GM12878 (cell line): ENCODE data around the gene TPO. TPM values are rescaled to one million over a fixed set of nuclear protein-coding genes. Genes with fewer than 3 reads are reported as not detected.
A peak's percentile ranks its signal among the peaks of the same experiment; 100 is the strongest.

Source experiments
- ATAC-seq: fragments of 200-7000 bp; cut with Tn5 transposase; 3 replicates; pipeline ENCODE4 v1.9.1; 2020; ENCODE audit warnings: mild to moderate bottlenecking, moderate library complexity
- BruUV-seq: library from RNA; stranded (reverse); fragments of 400-500 nt; replicated peaks from 2 replicates; lab custom pipeline; 2021; lab: Mats Ljungman, UMichigan
- CTCF ChIA-PET: fragments of 300-600 bp; sonication (Branson Sonifier 250); formaldehyde crosslinking; extraction: SDS; loops from one replicate; lab custom pipeline; 2021; ENCODE audit warnings: inconsistent platforms; lab: Yijun Ruan, JAX
- POLR2A ChIA-PET: fragments of 350-600 bp; formaldehyde crosslinking; extraction: SDS; loops from one replicate; lab custom pipeline; 2021; ENCODE audit warnings: inconsistent platforms; lab: Charles Lee
- RAD21 ChIA-PET: fragments of 300-600 bp; sonication (Branson Sonifier 250); formaldehyde crosslinking; loops from one replicate; lab custom pipeline; 2023; ENCODE audit warnings: antibody characterized with exemption; ENCODE audit not compliant: unreplicated experiment; lab: Charles Lee
- SMC1A ChIA-PET: fragments of 300-600 bp; sonication (Branson Sonifier 250); formaldehyde crosslinking; loops from one replicate; lab custom pipeline; 2023; ENCODE audit not compliant: unreplicated experiment, uncharacterized antibody; lab: Charles Lee
- DNase-seq: peaks from one replicate; pipeline ENCODE4 v3.0.0-alpha.2; 2011; ENCODE audit warnings: low read depth, low spot score
- FAIRE-seq: peaks from 3 replicates; lab custom pipeline; 2011; peaks lifted over from hg19 to GRCh38; lab: Jason Lieb, UNC
- H2AFZ ChIP-seq: 2 replicates; pipeline ENCODE4 v1.6.0; 2011; ENCODE audit warnings: low read depth, low read length, control low read depth; ENCODE audit not compliant: control insufficient read depth
- H3K27ac ChIP-seq: 2 replicates; pipeline ENCODE4 v1.5.1; 2011; ENCODE audit warnings: control low read depth; ENCODE audit not compliant: control insufficient read depth, insufficient read depth
- H3K27me3 ChIP-seq, 2 experiments: replicated peaks in 1 of 2; 2 replicates each; pipeline versions ENCODE4 v1.6.0 to v1.6.1; 2011; ENCODE audit warnings: low read length in 1 of 2; ENCODE audit not compliant: control insufficient read depth in 2 of 2, insufficient read depth in 2 of 2
- H3K36me3 ChIP-seq, 2 experiments: 2 replicates each; pipeline ENCODE4 v1.5.1; 2011; ENCODE audit warnings: low read length in 1 of 2; ENCODE audit not compliant: control insufficient read depth in 2 of 2, insufficient read depth in 2 of 2
- H3K4me1 ChIP-seq: 2 replicates; pipeline ENCODE4 v1.6.1; 2011; ENCODE audit warnings: mild to moderate bottlenecking, low read length, moderate library complexity, mixed read lengths; ENCODE audit not compliant: control insufficient read depth, insufficient read depth
- H3K4me2 ChIP-seq: 2 replicates; pipeline ENCODE4 v1.6.0; 2011; ENCODE audit warnings: control low read depth; ENCODE audit not compliant: control insufficient read depth, insufficient read depth
- H3K4me3 ChIP-seq: fragments of 200-600 bp; sonication (generic); 2 replicates; pipeline ENCODE4 v1.5.1; 2016
- H3K79me2 ChIP-seq: 2 replicates; pipeline ENCODE4 v1.6.0; 2011; ENCODE audit warnings: low read length; ENCODE audit not compliant: control insufficient read depth, insufficient read depth
- H3K9ac ChIP-seq: 2 replicates; pipeline ENCODE4 v1.8.0; 2011; ENCODE audit warnings: low read length, control low read depth, mixed read lengths; ENCODE audit not compliant: control insufficient read depth, insufficient read depth
- H3K9me3 ChIP-seq: replicated peaks from 3 replicates; pipeline ENCODE4 v1.5.1; 2011; ENCODE audit warnings: mild to moderate bottlenecking, low read length; ENCODE audit not compliant: control insufficient read depth, insufficient read depth
- H4K20me1 ChIP-seq: 2 replicates; pipeline ENCODE4 v1.6.0; 2011; ENCODE audit not compliant: control insufficient read depth, insufficient read depth
- CTCF ChIP-seq, 3 experiments: IDR thresholded peaks in 2 of 3; conservative IDR thresholded peaks in 1 of 3; 2 replicates each; pipeline ENCODE4 v1.5.1; 2011; ENCODE audit warnings: low read depth in 3 of 3, low read length in 3 of 3, mild to moderate bottlenecking in 3 of 3, control low read depth in 2 of 3, moderate library complexity in 2 of 3, inconsistent platforms in 1 of 3, mixed read lengths in 1 of 3; ENCODE audit not compliant: control insufficient read depth in 2 of 3, insufficient read depth in 1 of 3; ENCODE audit errors: extremely low read depth in 1 of 3
- IKZF2 ChIP-seq, 2 experiments: fragments of 450-650 bp; IDR thresholded peaks; 2 replicates each; pipeline ENCODE4 v1.6.1; 2017; ENCODE audit warnings: mild to moderate bottlenecking in 2 of 2, moderate library complexity in 2 of 2
- RAD21 ChIP-seq: IDR thresholded peaks from 2 replicates; pipeline ENCODE4 v1.6.1; 2011; ENCODE audit warnings: mild to moderate bottlenecking, low read depth, low read length, moderate library complexity; ENCODE audit not compliant: insufficient read depth
- SMC3 ChIP-seq: IDR thresholded peaks from 2 replicates; pipeline ENCODE4 v1.6.1; 2011; ENCODE audit warnings: low read length, improper control_type of control experiment, borderline replicate concordance
- STAT1 ChIP-seq: fragments of 450-650 bp; conservative IDR thresholded peaks from 2 replicates; pipeline ENCODE4 v1.6.1; 2014; ENCODE audit warnings: antibody characterized with exemption, mild to moderate bottlenecking
- TCF12 ChIP-seq: IDR thresholded peaks from 2 replicates; pipeline ENCODE4 v1.6.1; 2011; ENCODE audit warnings: low read depth, mild to moderate bottlenecking, low read length
- YY1 ChIP-seq: IDR thresholded peaks from 2 replicates; pipeline ENCODE4 v1.6.1; 2011; ENCODE audit warnings: low read depth, mild to moderate bottlenecking, low read length
- WGBS: methylation state at CpG from one replicate; pipeline ENCODE4 v1.1.6; 2016; ENCODE audit warnings: low lambda C conversion rate; ENCODE audit not compliant: insufficient replicate concordance, insufficient coverage; ENCODE audit errors: missing lambda C conversion rate; 5-methylcytosine and 5-hydroxymethylcytosine counted together
- in situ Hi-C: fragments of 300-500 bp; cut with MboI; formaldehyde crosslinking; loops from 9 replicates; pipeline ENCODE4 v1.14.3; 2018; ENCODE audit warnings: mixed read lengths
- intact Hi-C: fragments of 100-400 bp; cut with micrococcal nuclease; formaldehyde crosslinking; loops from one replicate; pipeline ENCODE4 v1.14.2; 2022; ENCODE audit not compliant: unreplicated experiment
- polyA plus RNA-seq, 11 experiments: library from polyadenylated mRNA; depleted of rRNA in 4 of 11; unstranded in 6 of 11; stranded (reverse) in 5 of 11; fragments of >200 nt; fragmentation: Nextera tagmentation in 4 of 11; fragmentation: Illumina TruSeq in 1 of 11; extraction: Ambion mirVana in 4 of 11; extraction: Trizol in 1 of 11; gene quantifications; 1 replicate in 1 of 11; 2 replicates in 10 of 11; pipeline versions ENCODE4 v1.2.1 to v1.2.3, GENCODE V29; 2011 to 2016; ENCODE audit warnings: inconsistent platforms in 2 of 11, missing spikeins in 2 of 11, low read depth in 1 of 11
- total RNA-seq, 4 experiments: library from RNA; depleted of rRNA in 3 of 4; stranded (reverse); fragments of >200 nt in 3 of 4; fragmentation: Illumina TruSeq in 1 of 4; extraction: Trizol in 1 of 4; gene quantifications; 2 replicates each; pipeline versions ENCODE4 v1.2.1 to v1.2.3, GENCODE V29; 2013 to 2021

The TPO gene
- total and polyA plus RNA-seq, 10 of the 15 experiments (the other 5 are each of a cell fraction or from before 2014, with no cell fraction given): 0.07 to 0.11 TPM; not detected in 8

GRCh38 chr2:1546023-1546591 lies 132.8 kb downstream of the TPO start:
- Histone ChIP-seq H3K9ac (no peak overlapping the region), H4K20me1 (no peaks in the 10 kb centered on the region), H3K4me2 (no peak overlapping the region), H3K27ac (no peak overlapping the region), H3K79me2 (no peaks in the 10 kb centered on the region), H3K36me3 (no peaks in the 10 kb centered on the region), H3K4me3 (no peak overlapping the region), H2AFZ (no peak overlapping the region), H3K27me3 (no peaks in the 10 kb centered on the region; a peak in 2 of 4 replicates), H3K9me3 (no peaks in the 10 kb centered on the region), H3K4me1 (no peaks in the 10 kb centered on the region)
- in situ Hi-C loops (loop anchor here (10.0 kb wide), 1 partner anchor 691 kb away; no protein-coding TSS in a partner anchor), intact Hi-C loops (loop anchor here (1.0 to 10.0 kb wide), 4 partner anchors 694 to 1299 kb away; no protein-coding TSS in a partner anchor)
- POLR2A ChIA-PET: no interaction called here
- SMC1A ChIA-PET: no interaction called here
- ATAC-seq (no peak), DNase-seq (no peak), FAIRE-seq (no peak)
- CTCF ChIA-PET: interaction anchor here (1.0 kb wide), 1 partner anchor 838 kb away, joined by 3 read pairs; no protein-coding TSS in a partner anchor
- 28% methylated on average over 14 of the region's 14 CpGs for WGBS
- no peak for TF ChIP-seq TCF12
- TF ChIP-seq RAD21: peak; percentile 74
- TF ChIP-seq IKZF2 (IDR thresholded peaks at IDR 0.05): no peak
- TF ChIP-seq YY1: peak; percentile 49; the same call in 1 of the 2 replicates
- no peak for TF ChIP-seq STAT1
- peak; percentile 49 to 66 (median 65); a peak in 5 of 6 replicates for TF ChIP-seq CTCF (IDR thresholded peaks at IDR 0.05 in 2 of 3, conservative IDR thresholded peaks at IDR 0.05 in 1 of 3; ENCODE audit: control insufficient read depth in 2 of 3, extremely low read depth in 1 of 3, insufficient read depth in 1 of 3, low read depth in 3 of 3, low read length in 3 of 3)
- TF ChIP-seq SMC3: peak; percentile 63; the same call in 1 of the 2 replicates
- RAD21 ChIA-PET: no interaction called here
- no TSS peak for BruUV-seq
